Hepatic stellate cell (primary cell): ENCODE results near the gene CALHM1.
"Not testable (repeated sequence)": the region's sequence is repeated elsewhere in the genome, so short reads cannot be mapped to it uniquely, and the experiment has no call there.

Experiments used
- DNase-seq: peaks from one replicate; pipeline ENCODE4 v3.0.0; 2011; ENCODE audit warnings: low spot score

The CALHM1 gene

GRCh38 chr10:103458720-103459119, at the start of gene CALHM1:
Gene CALHM1 (minus strand): TSS chr10:103458900. CDS start chr10:103458751, 149 bp downstream.
- DNase-seq, result no peak

- no peak for DNase-seq
Observed at GRCh38 chr10:103507235-103508191, 48.8 kb upstream of the CALHM1 start.

GRCh38 chr10:103506061-103506460, 47.4 kb upstream of the CALHM1 start:
- DNase-seq, result no peak

DNA sequence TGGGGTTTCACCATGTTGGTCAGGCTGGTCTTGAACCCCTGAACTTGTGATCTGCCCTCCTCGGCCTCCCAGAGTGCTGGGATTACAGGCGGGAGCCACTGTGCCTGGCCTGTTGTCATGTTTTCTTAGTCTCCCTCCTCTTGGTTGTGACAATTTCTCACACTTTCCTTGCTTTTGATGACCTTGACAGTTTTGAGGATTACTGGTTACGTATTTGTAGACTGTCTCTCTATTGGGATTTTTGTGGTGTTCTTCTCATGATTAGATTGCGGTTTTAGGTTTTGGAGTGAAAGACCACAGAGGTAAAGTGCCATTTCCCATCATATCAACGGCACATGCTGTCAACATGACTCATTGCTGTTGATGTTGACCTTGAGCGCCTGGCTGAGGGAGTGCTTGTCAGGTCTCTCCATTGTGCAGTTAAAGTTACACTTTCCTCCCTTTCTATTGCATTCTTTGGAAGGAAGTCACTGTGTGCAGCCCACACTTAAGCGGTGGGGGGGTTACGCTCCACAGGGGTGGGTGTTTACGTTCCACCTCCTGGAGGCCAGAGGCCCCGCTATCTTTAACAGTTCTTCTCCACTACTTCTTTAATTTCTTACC, 45.6 kb upstream of the CALHM1 start:
- peak; percentile 77 for DNase-seq

DNA sequence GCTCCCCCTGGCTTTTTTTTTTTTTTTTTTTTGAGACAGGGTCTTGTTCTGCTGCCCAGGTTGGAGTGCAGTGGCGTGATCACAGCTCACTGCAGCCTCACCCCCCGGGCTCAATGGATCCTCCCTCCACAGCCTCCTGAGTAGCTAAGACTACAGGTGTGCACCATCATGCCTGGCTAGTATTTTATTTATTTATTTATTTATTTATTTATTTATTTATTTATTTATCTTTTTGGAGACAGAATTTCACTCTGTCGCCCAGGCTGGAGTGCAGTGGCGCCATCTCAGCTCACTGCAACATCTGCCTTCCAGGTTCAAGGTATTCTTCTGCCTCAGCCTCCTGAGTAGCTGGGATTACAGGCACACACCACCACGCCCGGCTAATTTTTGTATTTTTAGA, 45.1 kb upstream of the CALHM1 start:
- not testable (repeated sequence) for DNase-seq

DNA sequence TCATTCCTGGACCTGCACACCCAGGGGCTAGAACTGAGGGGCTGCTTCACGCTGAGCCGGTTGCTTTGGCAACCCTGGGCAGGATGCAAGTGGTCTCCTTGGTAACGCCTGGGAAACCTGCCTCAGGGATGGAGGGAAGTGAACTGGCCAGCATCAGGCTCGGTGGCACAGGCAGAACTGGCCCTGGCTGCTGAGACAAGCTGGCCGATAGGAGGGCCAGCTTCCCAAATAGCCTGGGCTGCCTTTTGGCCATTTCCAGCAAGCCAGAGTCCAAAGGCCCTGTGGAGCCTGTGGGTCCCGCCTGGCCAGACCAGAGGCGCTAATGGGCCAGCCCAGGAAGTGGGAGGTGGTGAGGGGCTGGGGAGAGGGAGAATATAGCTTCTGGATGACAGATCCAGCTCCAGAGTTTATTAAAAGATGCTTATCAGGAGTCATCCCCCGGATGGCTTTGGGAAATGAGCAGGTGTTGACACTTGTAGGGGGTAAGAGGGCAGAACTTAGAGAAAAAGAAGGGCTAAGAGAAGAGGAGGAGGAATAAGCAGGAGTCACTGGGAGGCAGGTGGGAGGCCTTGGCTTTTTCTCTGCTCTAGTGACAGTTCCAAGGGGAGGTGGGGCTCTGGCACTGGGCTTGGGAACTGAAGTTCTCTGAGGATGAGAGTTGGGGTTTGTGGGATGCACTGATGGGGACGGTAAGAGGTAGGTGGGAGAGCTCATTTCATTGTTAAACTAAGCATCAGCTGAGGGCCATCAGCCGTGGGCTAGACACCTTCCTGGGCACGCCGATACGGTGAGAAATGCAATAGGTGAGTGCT, 44.4 kb upstream of the CALHM1 start:
- DNase-seq, result no peak

GRCh38 chr10:103501186-103501585, 42.5 kb upstream of the CALHM1 start:
- no peak for DNase-seq

- DNase-seq, result no peak
Observed at GRCh38 chr10:103500481-103500880, 41.8 kb upstream of the CALHM1 start.

DNA sequence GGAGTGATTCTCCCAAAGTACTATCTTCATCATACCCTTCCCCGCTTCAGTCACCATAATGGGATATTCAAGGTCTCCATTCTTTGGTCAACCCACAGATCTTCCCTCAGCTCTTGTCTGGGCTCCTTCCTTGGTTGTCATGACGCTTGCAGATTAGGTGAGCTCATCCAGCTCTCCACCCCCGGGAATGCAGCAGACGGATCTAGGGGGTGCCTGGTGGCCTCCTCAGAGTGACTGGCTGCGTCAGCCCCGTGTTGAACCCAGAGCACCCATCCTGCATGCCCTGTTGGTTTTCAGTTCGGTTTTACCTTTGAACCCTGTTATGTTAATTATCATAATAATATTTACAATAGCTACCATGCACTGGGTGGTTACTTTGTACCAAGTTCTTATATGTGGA, 41.2 kb upstream of the CALHM1 start:
- DNase-seq, result no peak

DNA sequence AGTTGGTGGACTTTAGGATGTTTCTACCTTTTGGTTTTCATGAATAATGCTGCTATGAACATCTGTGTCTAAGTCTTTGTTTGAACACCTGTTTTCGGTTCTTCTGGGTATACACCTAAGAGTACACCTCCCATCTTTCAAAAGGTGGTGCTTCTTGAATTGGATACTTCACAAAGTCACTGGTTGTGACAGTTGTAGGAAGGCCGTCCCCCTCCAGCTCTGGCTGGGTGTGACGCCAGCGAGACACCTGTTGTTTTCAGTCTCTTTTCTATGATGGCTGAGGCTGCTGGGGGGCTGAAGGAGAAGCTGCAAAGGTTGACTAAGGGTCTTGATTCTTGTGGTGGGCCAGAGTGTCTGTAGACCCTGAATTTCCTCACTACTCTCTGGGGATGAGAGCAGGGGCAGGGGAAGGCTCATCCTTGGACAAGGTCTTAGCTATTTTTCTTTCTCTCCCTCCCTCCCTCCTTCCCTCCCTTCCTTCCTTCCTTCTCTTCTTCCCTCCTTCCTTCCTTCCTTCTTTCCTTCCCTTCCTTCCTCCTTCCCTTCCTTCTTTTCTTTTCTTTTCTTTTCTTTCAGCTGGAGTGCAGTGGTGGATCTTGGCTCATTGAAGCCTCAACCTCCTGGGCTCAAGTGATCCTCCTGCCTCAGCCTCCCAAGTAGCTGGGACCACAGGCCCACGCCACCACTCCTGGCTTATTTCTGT, 40.4 kb upstream of the CALHM1 start:
- no peak for DNase-seq

DNA sequence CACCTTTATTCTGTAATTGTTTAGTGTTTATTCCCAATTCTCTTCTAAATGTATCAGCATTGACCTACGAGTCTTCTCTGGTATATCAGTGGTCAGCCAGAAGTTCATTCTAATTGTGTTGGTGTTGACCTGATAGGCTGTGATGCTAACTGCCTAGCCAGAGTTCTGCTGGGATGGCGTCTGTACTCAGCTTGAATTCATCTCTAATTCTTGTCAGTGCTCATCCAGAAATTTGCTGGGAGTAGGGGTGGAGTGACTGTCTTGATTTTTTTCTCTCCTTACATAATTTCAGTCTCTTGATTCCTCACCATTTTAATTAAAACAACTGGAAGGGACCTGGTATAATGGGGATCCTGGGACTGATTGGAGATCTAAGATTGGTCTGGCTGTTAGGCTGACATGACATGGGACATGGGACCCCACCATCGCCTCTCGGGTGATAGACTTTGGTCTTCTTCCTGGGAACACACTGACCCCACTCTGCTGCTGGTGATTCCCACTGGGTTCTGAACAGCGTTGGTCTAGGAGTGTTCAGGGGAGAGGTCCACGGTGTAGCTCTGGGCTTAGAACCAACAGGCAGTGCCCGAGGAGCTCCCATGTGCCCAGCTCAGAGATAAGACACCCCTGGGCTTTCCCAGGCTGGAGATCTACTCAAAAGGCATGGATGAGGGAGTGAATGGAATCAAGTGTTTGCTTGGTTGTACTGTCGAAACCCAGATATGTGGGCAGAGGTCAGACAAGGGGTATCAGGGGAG, 38.6 kb upstream of the CALHM1 start:
- no peak for DNase-seq

DNA sequence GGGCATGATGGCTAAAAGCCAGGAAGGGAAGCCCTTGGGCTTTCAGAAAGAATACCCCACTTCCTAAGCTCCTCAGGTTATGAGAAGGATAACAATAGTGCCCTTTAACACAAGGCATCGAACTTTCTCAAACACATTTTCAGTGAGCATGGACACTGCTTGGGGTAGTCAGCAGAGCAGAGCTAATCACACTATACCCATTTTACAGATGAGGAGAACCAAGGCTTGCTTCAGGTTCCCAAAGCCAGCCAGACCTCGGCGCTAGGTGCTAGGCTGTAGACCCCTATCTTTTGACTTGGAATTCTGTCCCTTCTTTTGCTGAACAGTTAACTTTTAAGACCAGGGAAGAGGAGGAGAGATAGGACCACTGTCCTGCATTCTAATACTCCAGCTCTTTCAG, 36.6 kb upstream of the CALHM1 start:
- no peak for DNase-seq

DNA sequence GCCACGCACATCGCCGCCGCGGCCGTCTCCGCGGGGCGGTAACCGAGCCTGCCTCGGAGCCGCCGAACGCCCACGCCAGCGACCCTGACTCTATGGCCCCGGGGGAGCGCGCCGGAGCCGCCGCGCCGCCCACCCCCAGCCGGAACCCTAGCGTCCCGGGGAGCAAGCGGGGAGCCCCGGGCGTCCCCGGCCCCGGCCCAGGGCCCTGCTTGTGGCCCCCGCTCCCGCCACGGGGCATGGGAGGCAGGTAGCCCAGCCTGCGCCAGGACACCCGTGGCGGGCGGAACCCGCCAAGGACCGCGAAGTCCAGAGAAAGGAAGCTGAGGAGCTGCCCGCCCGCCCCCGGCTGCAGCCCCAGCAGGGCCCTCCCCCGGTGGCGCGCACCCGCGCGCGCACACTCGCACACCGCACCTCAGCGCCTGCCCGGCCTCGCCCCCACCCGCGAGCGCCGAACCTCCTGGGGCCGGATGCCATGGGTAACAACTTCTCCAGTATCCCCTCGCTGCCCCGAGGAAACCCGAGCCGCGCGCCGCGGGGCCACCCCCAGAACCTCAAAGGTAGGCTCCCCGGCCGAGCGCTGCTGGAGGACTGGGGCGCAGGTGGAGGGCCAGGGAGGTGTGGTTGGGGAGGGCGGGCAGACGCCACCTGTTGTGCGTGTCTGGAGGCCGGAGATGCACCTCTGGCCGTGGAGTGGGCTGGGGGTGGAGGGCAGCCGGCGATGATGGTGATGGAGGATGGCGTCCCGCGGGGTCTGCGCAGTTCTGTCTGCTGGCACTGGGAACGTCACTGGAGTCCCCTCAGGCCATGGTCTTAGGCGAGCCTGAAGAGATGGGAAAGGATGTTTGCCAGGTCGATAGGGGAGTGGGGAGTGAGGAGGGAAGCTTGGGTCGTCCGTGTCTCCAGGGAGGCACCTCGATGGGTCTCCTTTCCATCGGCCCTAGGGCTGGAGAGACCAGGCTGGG, 35.5 kb upstream of the CALHM1 start:
- DNase-seq, result peak; percentile 48

DNA sequence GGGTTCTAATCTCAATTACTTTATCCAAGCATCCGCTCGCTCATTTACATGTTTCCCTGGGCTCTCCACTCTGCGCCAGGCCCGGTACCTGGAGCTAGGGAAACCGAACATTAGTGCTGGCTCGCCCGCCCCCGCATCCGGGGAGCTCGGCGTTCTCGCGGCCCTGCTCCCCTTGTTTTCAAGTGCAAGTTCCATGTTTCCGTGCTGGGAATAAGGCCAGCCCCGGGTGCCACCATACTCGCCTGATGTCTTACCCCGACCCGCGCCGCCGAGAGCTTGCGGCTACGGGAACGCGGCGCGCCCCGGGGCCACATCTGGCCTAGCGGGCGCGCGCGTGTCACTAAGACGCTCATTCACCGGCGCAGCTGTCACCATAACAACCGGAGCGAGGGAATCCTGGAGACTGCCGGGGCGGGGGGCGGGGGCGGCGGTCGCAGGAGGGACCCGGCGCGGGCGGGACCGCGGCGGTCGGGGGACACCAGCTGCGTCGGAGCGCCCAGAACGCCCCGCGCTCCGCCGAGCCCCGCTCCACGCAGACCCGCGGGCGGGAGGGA, 34.7 kb upstream of the CALHM1 start, which contains the start of gene NEURL1:
Gene NEURL1 (plus strand): TSS at position 344 of the 554 bp plus-strand sequence. CDS start 683 bp downstream, outside the sequence.
- peak; percentile 35 for DNase-seq

DNA sequence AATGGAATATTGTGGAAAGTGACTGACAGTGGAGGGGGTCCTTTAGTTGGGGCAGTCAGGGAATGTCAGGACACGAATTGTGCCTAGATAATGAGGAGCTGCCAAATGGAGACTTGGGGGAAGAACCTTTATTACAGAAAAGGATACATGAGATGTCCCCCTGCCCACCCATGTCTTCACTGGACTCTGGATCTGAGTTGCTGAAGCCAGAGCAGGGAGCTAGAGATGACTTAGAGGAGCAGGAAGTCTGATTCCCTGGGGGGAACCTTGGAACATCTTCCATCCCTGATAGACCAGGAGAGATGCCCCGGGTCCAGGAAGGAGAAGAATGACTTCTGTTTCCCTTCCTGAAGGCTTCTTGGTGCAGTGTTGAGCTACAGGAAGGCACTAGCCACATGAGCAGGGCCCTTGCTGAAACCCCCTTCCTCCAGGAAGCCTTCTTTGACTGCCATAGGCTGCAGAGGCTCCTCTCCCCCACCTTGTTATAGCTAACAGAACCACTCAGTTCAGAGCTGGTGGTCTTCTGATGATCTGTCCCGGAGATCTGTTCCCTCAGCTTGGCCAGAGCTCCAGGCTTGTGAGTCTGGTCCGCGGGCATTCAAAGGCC, 34.1 kb upstream of the CALHM1 start:
- no peak for DNase-seq

DNA sequence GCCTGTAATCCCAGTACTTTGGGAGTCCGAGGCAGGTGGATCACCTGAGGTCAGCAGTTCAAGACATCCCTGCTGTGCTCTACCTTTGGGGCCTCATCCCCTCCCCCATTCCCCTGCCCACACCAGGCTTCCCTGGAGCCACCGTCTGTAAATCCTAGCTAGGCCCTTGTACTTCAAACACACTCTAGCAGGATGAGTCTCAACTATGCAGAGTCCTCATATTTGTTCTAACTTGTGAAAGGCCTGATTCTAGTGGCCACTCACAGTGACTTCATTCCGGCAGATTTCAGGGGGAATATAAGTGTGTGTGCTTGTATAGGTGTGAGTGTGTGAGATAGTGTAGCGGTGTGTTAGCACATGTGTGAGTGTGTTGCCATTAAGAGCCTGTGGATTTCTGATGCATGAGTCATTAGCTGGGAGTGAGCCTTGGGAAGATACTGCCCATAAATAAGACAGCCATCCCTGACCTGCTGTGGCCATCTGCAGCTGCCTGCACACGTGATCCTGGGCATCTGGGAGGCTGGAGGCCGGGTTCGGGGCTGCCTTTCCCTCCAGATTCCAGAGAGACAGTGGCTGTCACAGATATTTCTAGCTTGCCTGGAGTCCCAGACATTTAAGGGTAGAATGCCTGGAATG, 33.1 kb upstream of the CALHM1 start:
- peak; percentile 94 for DNase-seq

GRCh38 chr10:103490986-103491314, 32.2 kb upstream of the CALHM1 start:
- DNase-seq, result no peak

DNA sequence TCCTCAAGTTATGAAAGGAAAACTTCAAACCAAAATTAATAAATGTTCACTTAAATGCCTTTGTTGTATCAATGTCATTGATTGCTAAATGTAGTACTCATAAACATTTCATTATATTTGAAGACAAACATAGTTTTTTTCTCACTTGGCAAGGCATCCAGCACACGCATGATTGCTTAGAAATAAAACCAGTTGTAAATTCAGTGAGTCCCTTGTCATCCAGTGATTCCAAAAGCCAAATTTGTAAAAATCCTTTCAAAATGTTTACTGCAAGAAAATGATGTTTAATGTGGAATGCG, 28.7 kb upstream of the CALHM1 start:
- no peak for DNase-seq
